Measurements from ENCODE around the gene BPIFB6. TPM values are rescaled to one million over a fixed set of nuclear protein-coding genes. Genes with fewer than 3 reads are reported as not detected.

Gene BPIFB6
- total and polyA plus RNA-seq, 2 donors (not counting 3 experiments of a cell fraction or from before 2014, with no cell fraction given): not detected

- no peaks in the 10 kb centered on the region for H3K36me3 ChIP-seq (ENCODE audit: control insufficient read depth in 2 of 2, extremely low read depth in 1 of 2, insufficient read depth in 2 of 2, low read length in 2 of 2)
- H3K9me1 ChIP-seq (replicated peaks; ENCODE audit: control insufficient read depth, extremely low read depth, insufficient read depth, low read length): no peaks in the 10 kb centered on the region
- intact Hi-C loops (cut with micrococcal nuclease): no loop called here
- no peaks in the 10 kb centered on the region for H3K4me1 ChIP-seq (ENCODE audit: control insufficient read depth, extremely low read depth, insufficient read depth, low read length)
- H3K79me2 ChIP-seq (ENCODE audit: control insufficient read depth, insufficient read depth, low read length): no peaks in the 10 kb centered on the region
- H3K27me3 ChIP-seq (ENCODE audit: control insufficient read depth in 2 of 2, insufficient read depth in 2 of 2, low read length in 2 of 2): no peaks in the 10 kb centered on the region
- H3K4me3 ChIP-seq (replicated peaks in 1 of 3; ENCODE audit: insufficient read depth in 1 of 3, low read depth in 1 of 3, low read length in 3 of 3): no peak overlapping the region
- dilution Hi-C loops (cut with MboI; ENCODE audit: extremely low pct_ligation_motif_present, low sequenced_read_pairs): no loop called here
- H3K9ac ChIP-seq (replicated peaks; ENCODE audit: extremely low read depth, insufficient read depth, low read length): no peak overlapping the region
- no peak overlapping the region for H3K27ac ChIP-seq (ENCODE audit: insufficient read depth, low read depth, low read length)
- ChIA-PET POLR2A (interaction anchor here (0.7 kb wide), 1 partner anchor 472 kb away, joined by 3 read pairs; no protein-coding TSS in a partner anchor), CTCF (interaction anchor here (1.0 kb wide), 1 partner anchor 8 kb away, joined by 4 read pairs; no protein-coding TSS in a partner anchor)
- H3K4me2 ChIP-seq (ENCODE audit: insufficient read depth, low read length): no peak overlapping the region
- DNase-seq (ENCODE audit: low read depth, low spot score) (no peak), FAIRE-seq (no peak)
- no peak overlapping the region for H2AFZ ChIP-seq (ENCODE audit: low read depth, low read length)
- TF ChIP-seq FOS (IDR thresholded peaks at IDR 0.05; ENCODE audit: borderline replicate concordance, insufficient read depth, low read length) (no peak), POLR2AphosphoS5 (IDR thresholded peaks at IDR 0.05; ENCODE audit: insufficient read depth, low read depth, low read length) (no peak), JUN (IDR thresholded peaks at IDR 0.05; ENCODE audit: borderline replicate concordance, insufficient read depth, insufficient read length, low read depth) (no peak), POLR2A (IDR thresholded peaks at IDR 0.05; ENCODE audit: low read depth, low read length) (no peak), MYC (IDR thresholded peaks at IDR 0.05; ENCODE audit: low read depth, low read length) (no peak), GATA2 (IDR thresholded peaks at IDR 0.05; ENCODE audit: insufficient read depth, insufficient read length, low read depth, low read length) (no peak), EZH2 (IDR thresholded peaks at IDR 0.05; ENCODE audit: borderline replicate concordance, low read depth, low read length, severe bottlenecking) (no peak)
- TF ChIP-seq, protein P1, sequence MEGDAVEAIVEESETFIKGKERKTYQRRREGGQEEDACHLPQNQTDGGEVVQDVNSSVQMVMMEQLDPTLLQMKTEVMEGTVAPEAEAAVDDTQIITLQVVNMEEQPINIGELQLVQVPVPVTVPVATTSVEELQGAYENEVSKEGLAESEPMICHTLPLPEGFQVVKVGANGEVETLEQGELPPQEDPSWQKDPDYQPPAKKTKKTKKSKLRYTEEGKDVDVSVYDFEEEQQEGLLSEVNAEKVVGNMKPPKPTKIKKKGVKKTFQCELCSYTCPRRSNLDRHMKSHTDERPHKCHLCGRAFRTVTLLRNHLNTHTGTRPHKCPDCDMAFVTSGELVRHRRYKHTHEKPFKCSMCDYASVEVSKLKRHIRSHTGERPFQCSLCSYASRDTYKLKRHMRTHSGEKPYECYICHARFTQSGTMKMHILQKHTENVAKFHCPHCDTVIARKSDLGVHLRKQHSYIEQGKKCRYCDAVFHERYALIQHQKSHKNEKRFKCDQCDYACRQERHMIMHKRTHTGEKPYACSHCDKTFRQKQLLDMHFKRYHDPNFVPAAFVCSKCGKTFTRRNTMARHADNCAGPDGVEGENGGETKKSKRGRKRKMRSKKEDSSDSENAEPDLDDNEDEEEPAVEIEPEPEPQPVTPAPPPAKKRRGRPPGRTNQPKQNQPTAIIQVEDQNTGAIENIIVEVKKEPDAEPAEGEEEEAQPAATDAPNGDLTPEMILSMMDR (IDR thresholded peaks at IDR 0.05; ENCODE audit: extremely low read depth in 1 of 2, insufficient read depth in 1 of 2, low read depth in 1 of 2, low read length in 2 of 2): no peak
- TF ChIP-seq, protein P2, sequence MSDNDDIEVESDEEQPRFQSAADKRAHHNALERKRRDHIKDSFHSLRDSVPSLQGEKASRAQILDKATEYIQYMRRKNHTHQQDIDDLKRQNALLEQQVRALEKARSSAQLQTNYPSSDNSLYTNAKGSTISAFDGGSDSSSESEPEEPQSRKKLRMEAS (IDR thresholded peaks at IDR 0.05; ENCODE audit: insufficient read depth, insufficient read length): no peak
- H3K9me3 ChIP-seq (replicated peaks; ENCODE audit: control insufficient read depth, insufficient read depth, low read length): no peaks in the 10 kb centered on the region
- no TSS peak for BruUV-seq (replicated peaks)
- no peaks in the 10 kb centered on the region for H4K20me1 ChIP-seq (replicated peaks; ENCODE audit: control insufficient read depth, extremely low read depth, insufficient read depth, low read length)
Observed at GRCh38 chr20:33075281-33075680, 43.8 kb downstream of the BPIFB6 start.

All from endothelial cell of umbilical vein (primary cell).